ENCODE data around the gene ANO4.

ANO4 gene

DNA sequence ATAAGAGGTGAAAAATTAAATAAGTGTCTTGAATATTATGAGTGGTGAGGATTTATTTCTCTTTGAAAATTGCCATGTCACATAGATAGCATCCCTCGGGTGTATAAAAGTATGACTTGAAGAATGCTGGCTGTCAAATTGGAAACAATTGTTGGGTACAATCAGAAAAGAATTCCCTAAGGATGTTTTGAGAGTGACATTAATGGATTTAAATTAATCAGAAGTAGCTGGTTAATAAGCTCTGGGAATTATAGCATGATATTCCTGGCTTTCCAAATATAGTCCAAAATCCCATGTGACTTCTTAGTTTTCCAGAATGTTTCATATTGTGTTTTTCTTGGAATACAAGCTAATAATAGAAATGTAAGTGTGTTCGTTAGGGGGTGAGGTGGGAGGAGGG lies 196.5 kb downstream of the ANO4 start:
- DNase-seq (ENCODE audit: low spot score): no peak

DNA sequence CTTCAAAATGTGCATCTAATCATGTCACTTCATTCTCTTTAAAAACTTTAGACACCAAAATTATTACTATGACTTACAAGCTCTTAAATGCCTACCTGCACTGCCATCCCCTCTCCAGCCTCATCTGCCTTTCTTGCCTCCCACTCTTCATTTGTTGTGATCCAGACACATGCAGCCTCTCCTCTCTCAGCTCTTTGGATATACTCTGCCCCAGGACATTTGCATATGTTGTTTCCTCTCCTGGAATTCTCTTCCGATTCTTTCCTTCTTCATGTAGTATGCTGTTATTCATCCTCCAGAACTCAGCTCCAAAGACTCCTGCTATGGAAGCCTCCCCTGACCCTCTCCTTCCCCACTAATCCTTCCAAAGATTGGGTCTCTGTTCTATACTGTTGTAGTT lies 197.6 kb downstream of the ANO4 start:
- DNase-seq (ENCODE audit: low spot score): no peak

DNA sequence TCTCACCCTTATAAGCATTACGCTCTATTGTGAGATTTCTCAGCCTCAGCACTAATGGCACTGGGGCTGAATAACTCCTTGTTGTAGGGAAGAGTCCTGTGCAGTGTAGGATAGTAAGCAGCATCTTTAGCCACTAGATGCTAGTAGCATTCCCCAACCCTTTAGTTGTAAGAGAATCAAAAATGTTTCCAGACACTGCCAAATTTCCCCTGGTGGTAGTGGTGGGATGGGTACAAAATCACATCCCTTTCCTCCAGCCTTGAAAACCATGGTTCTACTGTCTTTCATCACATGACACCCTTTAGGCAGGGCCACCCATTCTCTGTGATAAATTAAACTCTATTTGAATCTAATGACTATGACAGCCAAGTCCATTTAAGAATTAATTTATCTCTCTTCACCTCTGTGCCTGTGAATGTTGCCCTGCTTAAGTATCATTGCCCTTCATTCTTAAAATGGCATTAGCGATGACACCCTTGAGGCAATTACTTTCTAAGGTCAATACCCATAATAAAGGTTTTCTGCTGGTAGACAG lies 199.4 kb downstream of the ANO4 start:
- DNase-seq (ENCODE audit: low spot score): no peak

DNA sequence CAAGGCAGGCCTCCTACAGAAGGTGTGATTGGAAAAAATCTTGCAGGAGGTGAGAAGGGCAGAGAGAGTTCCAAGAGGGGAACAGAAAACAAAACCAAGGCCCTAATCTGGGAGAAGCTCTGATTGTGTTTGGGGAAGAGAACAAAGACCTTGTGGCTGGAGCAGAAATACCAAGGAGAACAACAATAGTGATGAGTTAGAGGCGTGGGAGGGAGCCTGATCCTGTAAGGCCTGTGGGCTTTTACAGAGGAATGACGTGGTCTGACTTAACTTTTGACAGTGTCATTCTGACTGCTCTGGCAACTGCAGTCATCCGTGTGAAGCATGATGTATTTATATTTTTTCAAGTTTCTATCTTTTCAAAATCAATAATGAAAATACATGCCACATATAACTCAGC lies 200.6 kb downstream of the ANO4 start:
- no peak for DNase-seq (ENCODE audit: low spot score)

DNA sequence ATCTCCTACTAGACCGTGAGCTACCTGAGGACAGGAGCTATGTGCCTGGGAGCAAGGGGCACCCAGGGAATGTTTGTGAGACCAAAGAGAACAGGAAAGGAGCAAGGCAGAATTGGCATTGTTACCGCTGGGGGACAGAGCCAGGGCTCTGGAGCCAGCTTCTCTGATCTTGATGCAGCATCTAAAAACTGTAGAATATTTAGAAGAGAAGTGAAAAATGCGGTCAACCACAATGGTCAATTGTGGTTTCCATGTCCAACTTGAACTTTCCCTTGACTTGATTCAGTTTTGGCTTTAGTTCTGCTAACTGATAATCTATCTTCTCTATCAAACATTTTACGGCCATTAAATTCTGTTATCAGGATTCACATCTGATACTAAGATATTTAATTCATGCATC lies 201.2 kb downstream of the ANO4 start:
- no peak for DNase-seq (ENCODE audit: low spot score)

DNA sequence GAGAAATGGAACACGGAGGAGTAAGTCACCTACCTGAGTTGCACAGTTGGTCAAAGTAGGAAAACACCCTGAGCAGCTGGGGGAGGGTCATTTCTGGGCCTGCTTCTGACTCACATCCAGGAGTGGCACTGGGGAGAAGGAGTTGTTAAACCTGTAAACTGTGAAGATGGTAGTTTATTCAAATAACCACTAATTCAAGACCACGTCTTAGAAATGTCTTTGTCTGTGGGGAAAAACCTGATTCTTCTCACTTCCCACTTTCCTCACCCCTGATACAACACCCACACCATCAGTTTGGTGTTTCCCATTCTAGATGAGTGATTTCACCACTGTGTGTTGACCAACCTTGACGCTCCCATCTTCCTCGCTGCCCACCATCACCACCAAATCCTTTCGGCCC lies 207.1 kb downstream of the ANO4 start:
- DNase-seq (ENCODE audit: low spot score): no peak

DNA sequence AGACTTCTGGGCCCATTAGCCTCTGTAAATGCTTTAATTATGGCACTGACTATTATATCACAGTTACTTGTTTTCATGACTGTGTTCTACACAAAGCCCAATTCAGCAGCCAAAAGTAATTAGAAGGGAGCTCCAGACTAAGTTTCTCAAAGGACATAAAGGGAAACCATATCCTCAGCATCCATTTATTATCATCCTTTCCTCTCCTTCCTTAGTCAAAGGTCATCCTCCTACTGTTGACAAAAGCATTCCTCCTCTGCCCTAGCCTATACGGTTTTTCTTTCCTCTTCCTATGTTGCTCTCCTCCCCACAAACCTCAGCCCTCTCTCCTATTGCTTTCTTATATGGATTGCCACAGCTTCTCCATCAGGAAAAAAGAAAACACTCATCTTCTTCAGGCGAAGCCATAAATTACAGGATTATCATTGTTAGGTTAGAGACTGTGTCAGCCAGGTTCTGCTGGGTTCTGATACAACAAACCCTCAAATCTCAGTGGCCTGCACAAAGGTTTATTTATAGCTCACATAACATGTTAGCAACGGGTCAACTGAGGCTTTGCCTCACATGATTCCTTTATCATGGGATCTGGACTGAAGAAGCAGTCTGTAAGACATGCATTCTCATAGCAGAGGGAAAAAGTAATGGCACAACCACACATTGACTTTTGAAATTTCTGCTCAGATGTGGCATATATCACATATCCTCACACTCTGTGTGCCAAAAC lies 208.3 kb downstream of the ANO4 start:
- DNase-seq (ENCODE audit: low spot score): no peak

DNA sequence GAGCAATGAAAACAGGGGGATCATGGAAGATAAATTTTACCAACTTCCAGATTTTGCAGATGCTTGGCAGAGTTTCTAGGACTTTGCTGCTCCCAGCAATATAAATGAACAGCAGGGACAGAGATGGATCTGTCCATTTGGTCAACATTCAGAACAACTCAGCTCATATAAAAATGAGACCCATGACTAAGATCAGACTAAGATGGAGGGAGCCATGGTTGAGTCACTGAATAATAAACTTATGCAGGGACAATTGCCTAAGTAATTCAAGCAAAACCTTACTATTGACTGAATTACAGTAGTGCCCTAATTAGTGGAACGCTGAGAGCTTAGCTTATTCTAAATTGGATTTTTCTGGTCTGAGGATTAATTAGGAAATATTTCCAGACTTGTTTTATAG lies 210.3 kb downstream of the ANO4 start:
- no peak for DNase-seq (ENCODE audit: low spot score)

DNA sequence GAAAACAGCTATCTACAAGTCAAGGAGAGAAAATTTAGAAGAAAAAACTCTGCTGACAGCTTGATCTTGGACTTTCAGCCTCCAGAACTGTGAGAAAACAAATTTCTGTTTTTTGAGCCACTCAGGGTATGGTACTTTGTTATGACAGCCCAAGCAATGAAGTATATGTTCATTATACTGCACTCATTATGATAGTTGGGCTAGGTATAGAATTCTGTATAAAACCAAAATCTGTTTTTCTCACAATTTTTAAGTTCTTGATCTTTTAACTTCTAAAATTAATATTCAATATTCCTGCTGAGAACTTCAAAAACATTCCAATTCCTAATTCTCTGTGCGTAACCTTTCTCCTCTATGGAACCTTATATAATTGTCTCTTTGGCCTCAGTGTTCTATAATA lies 214.7 kb downstream of the ANO4 start:
- no peak for DNase-seq (ENCODE audit: low spot score)

DNA sequence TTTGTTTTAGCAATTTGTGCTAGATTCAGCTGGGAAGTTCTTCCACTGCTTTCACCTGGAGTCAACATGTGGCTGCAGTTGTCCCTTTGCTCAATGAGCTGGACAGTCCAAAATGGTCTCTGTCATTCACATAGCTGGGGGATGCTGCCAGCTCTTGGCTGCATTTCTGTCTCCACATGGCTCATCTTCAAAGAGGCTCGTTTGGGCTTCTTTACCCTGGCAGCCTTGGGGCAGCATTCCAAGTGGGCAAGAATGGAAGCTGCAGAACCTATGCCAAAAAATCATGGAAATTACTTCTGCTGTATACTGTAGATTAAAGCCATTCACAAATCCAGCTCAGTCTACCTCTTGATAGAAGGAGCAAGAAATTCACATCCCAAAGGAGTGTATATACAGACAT lies 216.3 kb downstream of the ANO4 start:
- no peak for DNase-seq (ENCODE audit: low spot score)

DNA sequence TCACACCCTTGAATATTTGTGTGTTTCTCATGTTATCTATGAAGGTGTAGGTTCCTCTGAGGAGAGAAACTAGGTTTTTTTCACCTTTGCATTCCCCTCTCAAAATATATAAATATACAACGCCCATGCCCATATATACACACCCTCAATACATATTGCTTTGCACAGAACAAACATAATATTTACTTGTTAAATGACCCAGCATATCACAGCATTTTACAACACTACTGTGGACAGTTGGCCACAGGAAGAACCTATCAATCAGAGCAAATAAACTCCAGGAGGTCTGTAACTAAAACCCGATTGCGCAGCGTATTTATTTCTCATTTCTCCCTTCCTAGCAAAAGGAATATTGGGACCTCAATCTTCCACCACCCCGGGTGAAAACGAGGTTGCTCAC lies 219.4 kb downstream of the ANO4 start:
- no peak for DNase-seq (ENCODE audit: low spot score)

DNA sequence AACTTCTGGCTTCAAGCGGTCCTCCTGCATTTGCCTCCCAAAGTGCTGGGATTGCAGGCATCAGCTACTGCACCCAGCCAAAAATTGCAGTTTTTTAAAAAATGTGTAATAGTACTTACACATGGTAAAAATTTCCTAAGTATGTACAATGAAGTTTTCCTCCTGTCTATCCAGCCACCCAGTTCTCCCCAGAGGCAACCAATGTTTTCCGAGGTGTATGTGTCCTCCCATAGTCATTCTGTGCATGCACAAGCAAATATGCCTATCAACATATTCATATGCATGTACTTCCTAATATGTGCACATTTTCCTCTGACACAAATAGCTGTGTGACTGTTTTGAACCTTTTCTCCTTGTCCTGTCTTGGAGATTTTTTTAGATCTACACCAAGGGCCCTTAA lies 220.5 kb downstream of the ANO4 start:
- no peak for DNase-seq (ENCODE audit: low spot score)

DNA sequence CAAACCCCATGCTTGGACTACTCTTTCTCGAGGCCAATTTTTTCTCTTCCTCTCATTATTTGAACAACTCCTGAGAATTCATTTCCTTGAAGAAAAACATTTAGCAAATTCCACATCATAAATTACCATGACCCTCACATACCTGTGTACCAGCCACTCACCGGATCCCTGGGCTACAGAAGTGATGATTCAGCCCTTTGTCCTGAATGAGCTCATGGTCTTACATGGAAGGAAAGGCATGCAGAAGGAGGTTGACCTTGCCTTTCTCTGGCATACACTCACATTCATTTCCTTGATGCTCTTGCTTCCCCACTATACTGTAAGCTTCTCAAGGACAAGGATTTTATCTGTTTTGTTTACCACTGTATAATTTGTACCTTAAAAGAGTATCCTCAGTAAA lies 224.0 kb downstream of the ANO4 start:
- DNase-seq (ENCODE audit: low spot score): no peak

DNA sequence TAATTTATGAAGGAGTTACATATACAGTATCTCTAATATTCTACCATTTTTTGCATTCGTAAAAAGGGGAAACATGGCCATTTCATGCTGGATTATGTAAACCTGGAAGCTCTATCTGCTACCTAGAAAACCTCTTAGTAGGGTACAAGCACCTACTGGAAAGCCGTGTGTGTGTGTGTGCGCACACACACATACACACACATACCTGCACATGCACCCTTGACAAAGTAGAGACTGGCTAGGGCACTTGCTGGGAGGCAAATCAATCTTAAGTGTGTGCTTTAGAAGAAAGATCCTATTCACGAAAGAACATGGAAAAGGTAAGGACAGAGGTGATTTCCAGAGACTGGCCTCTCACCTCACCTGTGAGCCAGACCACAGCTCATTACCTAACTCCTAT lies 224.6 kb downstream of the ANO4 start:
- no peak for DNase-seq (ENCODE audit: low spot score)

DNA sequence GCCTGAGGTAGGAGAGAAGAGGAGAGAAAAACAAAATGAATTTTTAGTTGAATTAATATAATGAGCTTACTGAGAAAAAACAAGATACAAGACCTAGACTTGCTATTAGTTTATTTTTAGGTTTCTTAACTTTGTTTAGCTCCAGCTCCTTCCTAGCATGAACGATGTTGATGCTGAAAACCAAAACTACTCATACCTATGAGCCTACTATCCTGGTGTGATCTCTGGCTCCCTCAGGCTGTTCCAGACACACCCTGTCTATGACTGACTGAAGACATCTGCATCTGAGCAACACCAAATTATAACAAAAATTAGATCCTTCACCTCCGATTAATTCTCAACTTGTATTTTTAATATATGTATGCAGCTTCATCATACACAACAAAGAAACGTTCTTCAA lies 225.1 kb downstream of the ANO4 start:
- no peak for DNase-seq (ENCODE audit: low spot score)

DNA sequence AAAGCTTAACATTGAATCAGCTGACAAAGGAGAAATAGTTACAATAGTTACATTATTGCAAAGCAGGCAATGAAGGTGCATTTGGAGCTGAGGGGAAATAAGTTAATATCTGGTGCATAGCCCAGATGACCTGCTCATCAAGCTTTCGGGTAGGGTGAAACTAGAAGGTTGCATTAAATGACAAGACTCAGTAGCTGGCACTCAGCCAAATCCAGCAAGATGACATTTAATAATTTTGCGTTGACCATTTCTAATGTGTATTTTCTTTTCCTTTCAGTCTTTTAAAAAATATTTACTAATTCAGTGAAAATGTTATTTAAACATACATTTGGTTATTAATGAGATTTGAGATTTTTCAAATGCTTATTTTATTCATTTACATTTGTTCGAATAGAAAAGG lies 226.9 kb downstream of the ANO4 start:
- no peak for DNase-seq (ENCODE audit: low spot score)

DNA sequence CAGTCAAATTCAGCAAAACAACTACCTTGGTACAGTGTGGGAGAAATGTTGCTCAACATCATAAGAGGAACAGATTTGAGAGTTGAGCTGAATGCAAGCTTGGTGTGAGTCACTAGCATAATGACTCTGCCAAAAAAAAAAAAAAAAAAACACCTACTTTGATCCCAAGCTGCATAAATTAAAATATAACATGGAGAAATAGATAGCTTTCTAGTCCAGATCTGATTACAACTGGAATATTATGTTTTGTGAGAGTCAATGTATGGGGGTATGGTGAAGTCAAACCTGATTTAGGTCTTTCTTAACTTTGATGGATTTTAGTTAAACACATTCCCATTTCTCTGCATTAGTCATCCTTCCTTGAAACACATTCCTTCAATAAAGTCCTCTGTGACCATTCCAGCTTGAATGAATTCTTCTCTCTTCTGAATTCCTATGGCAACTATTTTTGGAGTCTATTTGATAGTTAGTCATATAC lies 227.4 kb downstream of the ANO4 start:
- no peak for DNase-seq (ENCODE audit: low spot score)

DNA sequence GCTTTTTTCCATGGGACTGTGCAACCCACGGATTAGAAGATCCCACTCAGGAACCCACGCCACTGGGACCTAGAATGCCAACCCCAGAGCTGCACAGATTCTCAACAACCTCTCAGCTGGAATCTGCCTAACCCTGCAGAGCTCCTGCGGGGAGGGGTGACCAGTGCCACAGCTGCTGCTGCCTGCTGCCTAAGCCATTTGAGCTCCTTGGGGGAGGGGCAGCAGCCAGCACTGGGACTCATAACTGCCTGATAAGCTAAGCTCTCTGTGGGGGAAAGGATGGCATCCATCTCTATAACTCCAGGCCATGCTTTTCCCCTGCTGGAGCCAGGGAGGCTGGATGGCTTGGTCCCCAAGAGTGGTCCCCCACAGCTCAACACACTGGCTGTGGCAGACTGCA lies 232.6 kb downstream of the ANO4 start:
- DNase-seq (ENCODE audit: low spot score): no peak

DNA sequence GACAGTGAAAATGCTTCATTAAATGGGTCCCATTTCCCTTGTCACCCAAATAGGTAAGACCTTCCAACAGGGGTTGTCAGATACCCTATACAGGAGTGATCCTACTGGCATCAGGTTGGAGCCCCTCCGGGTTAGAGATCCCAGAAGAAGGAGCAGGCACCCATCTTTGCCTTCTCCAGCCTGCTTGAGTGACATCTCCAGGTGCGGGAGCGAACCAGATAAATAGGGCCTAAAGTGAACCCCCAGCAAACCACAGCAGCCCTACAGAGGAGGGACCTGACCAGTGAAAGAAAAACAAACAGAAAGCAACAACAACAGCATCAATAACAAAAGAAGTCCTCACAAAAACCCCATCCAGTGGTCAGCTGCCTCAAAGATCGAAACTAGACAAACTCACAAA lies 233.2 kb downstream of the ANO4 start:
- no peak for DNase-seq (ENCODE audit: low spot score)

DNA sequence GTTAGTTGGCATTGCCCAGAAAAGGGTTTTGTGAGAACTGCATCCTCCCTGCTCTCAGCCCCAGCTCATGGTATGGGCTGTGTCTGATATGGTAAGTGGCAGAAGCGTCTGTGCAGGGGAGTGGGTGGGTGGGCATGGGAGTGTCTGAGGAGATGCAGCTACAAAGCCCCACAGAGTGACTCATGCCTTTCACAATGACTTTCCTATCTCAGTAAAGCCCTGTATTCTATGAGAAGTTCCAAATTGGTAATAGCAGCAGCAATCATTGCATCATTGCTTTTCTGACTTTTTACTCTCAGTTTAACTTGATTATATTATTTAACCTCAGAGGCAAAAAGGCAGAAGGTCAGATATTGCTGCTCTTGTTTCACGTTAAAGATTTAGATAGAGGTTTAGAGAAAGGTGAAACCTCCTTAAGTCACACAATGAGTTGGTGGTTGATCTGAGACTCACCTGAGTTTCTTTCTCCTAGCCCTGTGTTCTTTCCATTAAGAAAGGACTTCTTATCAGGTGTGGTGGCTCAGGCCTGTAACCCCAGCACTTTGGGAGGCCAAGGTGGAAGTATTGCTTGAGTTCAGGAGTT lies 243.8 kb downstream of the ANO4 start:
- no peak for DNase-seq (ENCODE audit: low spot score)

DNA sequence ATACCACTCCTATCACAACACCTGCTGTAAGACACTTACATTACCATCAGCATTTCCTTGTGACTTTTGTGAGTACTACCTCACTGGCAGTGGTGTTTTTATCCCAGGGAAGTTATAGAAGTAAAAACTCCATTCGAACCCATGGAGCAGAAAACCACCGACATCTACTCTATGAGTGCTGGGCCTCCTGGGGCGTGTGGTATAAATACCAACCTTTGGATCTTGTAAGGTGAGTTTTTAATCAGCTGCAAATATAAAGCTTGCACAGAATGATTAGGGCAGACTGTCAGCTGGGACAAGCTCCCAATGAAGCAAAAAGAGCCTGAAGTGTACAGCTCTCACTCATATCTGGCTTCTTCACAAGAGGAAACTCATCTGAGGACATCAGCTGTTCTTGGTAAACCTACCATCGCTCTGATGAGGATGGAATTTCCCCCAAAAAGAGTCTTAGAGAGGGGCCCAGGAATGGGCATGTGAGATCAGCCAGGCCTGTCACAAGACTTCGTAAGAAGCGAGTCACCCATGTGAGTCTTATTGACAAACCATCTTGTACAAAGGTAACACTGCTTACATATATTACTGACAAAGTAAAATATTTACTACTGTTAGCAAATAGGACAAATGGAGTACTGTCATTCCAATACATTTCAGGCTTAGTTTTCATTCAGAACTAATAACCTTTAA lies 245.4 kb downstream of the ANO4 start:
- DNase-seq (ENCODE audit: low spot score): no peak

DNA sequence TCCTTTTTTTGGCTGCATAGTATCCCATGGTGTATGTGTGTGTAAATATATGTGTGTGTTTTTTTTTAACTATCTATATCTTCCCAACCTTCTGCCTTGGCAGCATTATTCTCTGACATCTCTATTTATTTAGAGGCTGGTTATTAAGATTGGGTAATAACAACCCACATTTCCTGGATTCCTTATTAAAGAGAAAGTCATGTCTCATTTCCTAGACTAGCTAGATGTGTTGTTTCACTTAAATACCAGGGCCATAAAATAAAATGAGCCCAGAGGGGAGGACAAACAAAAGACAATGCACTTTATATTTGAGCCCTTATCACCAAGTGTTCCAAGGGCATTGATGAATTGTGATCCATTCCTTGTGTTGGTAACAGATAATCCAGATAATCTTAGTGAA lies 246.4 kb downstream of the ANO4 start:
- DNase-seq (ENCODE audit: low spot score): no peak

DNA sequence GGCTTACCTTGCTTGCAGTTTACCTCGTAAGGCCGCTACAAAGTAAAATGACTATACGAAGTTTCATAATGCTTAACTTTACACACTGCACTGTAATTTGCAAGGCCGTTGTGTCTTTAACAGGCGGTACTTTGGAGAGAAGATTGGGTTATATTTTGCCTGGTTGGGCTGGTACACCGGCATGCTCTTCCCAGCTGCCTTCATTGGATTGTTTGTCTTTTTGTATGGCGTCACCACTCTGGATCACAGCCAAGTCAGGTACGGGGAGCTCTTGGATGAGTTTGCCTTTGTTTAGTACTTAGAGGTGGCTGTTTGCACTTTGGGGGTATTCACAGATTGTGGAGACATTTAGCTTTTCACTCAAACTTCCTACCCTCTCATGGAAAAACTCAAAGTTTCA lies 247.6 kb downstream of the ANO4 start:
- DNase-seq (ENCODE audit: low spot score): no peak

Measured in CD4-positive, alpha-beta T cell treated with Interleukin-2 at 100 ng/mL for 4 hours (primary cell).